SU-DHL-6 (cell line): ENCODE measurements around the gene ZNF548.

Experiments
- CTCF ChIP-seq: fragments of 200-600 bp; sonication (generic); IDR thresholded peaks from one replicate; pipeline ENCODE4 v1.5.1; 2017; ENCODE audit warnings: antibody characterized with exemption, mild to moderate bottlenecking, low read length, moderate library complexity; ENCODE audit not compliant: insufficient read depth, poor library complexity, severe bottlenecking
- EZH2phosphoT487 ChIP-seq: fragments of 200-600 bp; sonication (generic), shearing (Covaris generic); conservative IDR thresholded peaks from 2 replicates; pipeline ENCODE4 v1.6.1; 2018; ENCODE audit warnings: mild to moderate bottlenecking, antibody characterized with exemption, low read length, moderate library complexity, mixed read lengths

GRCh38 chr19:57403737-57404563 is 14.3 kb downstream of the ZNF548 start:
- no peak for TF ChIP-seq CTCF
- TF ChIP-seq EZH2phosphoT487: no peak
